ENCODE results near the gene METAP1.

DNA sequence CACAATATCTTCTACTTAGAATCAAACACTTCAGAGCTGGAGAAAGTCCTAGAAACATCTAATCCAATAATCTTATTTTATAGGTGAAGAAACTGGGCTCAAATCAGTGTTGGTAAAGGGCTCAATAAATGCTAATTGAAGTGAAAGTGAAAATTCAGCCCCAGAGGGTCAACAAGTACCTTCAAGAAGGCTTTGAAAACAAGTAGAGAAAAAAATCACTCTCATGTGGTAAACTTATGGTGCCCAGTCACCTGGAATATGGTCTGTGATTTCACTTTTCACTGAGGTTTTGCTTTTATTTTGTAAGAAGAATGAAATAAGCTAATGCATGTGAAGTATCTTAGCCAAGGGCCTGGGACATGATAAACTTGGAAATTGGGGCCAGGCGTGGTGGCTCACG is 37.5 kb upstream of the METAP1 start:
- TF ChIP-seq EZH2 (optimal IDR thresholded peaks at IDR 0.05; ENCODE audit: low read depth, low read length): no peak
- TF ChIP-seq, protein P1, sequence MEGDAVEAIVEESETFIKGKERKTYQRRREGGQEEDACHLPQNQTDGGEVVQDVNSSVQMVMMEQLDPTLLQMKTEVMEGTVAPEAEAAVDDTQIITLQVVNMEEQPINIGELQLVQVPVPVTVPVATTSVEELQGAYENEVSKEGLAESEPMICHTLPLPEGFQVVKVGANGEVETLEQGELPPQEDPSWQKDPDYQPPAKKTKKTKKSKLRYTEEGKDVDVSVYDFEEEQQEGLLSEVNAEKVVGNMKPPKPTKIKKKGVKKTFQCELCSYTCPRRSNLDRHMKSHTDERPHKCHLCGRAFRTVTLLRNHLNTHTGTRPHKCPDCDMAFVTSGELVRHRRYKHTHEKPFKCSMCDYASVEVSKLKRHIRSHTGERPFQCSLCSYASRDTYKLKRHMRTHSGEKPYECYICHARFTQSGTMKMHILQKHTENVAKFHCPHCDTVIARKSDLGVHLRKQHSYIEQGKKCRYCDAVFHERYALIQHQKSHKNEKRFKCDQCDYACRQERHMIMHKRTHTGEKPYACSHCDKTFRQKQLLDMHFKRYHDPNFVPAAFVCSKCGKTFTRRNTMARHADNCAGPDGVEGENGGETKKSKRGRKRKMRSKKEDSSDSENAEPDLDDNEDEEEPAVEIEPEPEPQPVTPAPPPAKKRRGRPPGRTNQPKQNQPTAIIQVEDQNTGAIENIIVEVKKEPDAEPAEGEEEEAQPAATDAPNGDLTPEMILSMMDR (IDR thresholded peaks at IDR 0.05; ENCODE audit: low read length): no peak
- TF ChIP-seq EZH2phosphoT487 (IDR thresholded peaks at IDR 0.05; ENCODE audit: low read length): no peak
